HCT116 (cell line): ENCODE results near the gene PRRC2A.

ENCODE experiments used
- CBX3 ChIP-seq: IDR thresholded peaks from 2 replicates; pipeline ENCODE4 v1.6.1; 2012; ENCODE audit warnings: low read depth
- CEBPB ChIP-seq: IDR thresholded peaks from 2 replicates; pipeline ENCODE4 v1.6.1; 2012; ENCODE audit warnings: low read depth
- EZH2 ChIP-seq: fragments of 200-600 bp; sonication (generic); IDR thresholded peaks from 2 replicates; pipeline ENCODE4 v1.6.1; 2017; ENCODE audit warnings: antibody characterized with exemption, mixed run types
- POLR2A ChIP-seq: IDR thresholded peaks from 2 replicates; pipeline ENCODE4 v1.7.0; 2011; ENCODE audit warnings: borderline replicate concordance; ENCODE audit not compliant: insufficient read depth, insufficient read length; ENCODE audit errors: extremely low read depth
- POLR2AphosphoS5 ChIP-seq: IDR thresholded peaks from 2 replicates; pipeline ENCODE4 v1.6.1; 2011; ENCODE audit warnings: mild to moderate bottlenecking, low read depth, low read length, moderate library complexity
- SIN3A ChIP-seq: IDR thresholded peaks from 2 replicates; pipeline ENCODE4 v1.6.1; 2012; ENCODE audit warnings: low read depth
- YY1 ChIP-seq: IDR thresholded peaks from 2 replicates; pipeline ENCODE4 v1.6.1; 2011; ENCODE audit warnings: low read length, low read depth, moderate library complexity, mild to moderate bottlenecking; ENCODE audit not compliant: insufficient replicate concordance; ENCODE audit errors: extremely low read depth
- ZFX ChIP-seq: fragments of 450-650 bp; IDR thresholded peaks from 2 replicates; pipeline ENCODE4 v1.6.1; 2017
- TF ChIP-seq, protein P1 (sequence below), 3 experiments: fragments of 200-600 bp in 1 of 3; sonication (generic) in 1 of 3; IDR thresholded peaks in 2 of 3; conservative IDR thresholded peaks in 1 of 3; 2 replicates each; pipeline ENCODE4 v1.5.1; 2012 to 2017; ENCODE audit warnings: low read depth in 2 of 3, low read length in 2 of 3, antibody characterized with exemption in 1 of 3, borderline replicate concordance in 1 of 3, control low read depth in 1 of 3, mild to moderate bottlenecking in 1 of 3, mixed read lengths in 1 of 3, mixed run types in 1 of 3, moderate library complexity in 1 of 3; ENCODE audit not compliant: insufficient read depth in 1 of 3
- TF ChIP-seq, protein P2 (sequence below): IDR thresholded peaks from 2 replicates; pipeline ENCODE4 v1.6.1; 2012; ENCODE audit warnings: low read depth
- TF ChIP-seq, protein P3 (sequence below): IDR thresholded peaks from 2 replicates; pipeline ENCODE4 v1.6.1; 2012
- TF ChIP-seq, protein P4 (sequence below): IDR thresholded peaks from 2 replicates; pipeline ENCODE4 v1.6.1; 2012

DNA sequence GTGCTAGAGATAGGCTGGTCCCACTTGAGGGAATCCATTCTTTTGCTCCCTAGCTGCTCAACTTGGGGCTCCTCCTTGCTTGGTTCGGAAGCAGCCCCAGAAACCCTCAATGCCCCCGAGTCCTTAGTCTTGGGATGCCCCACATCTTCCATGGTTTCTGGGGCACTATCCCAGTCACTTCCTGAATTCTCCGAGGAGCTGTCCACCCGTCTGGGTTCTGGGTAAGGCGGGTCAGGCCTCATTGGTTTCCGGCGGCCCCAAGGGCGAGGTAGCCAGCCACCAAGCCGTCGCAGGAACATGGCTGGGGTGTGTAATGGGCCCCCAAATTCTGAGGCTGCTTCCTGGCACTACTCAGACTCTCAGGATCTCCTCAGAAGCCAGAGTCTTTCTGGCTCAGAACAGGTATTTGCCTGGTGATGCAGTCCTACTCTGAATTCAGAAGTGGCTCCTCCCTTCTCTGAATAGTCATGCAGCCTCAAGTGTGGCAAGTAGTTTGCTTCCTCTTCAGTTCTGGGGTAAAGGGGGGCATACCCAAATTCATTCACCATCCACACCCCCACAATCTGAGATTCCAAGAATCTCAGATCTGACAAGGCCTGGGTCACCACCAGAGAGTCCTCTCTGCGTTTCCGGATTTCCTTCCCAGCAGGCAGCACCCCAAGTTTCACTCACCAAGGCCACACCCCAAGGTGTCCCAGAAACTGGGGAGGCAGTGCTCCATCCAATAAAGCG, 39.3 kb downstream of the PRRC2A start:
- TF ChIP-seq POLR2A (no peak), EZH2 (no peak), ZFX (no peak), CBX3 (no peak), POLR2AphosphoS5 (no peak), YY1 (no peak), CEBPB (no peak), SIN3A (no peak)
- TF ChIP-seq, protein P1, sequence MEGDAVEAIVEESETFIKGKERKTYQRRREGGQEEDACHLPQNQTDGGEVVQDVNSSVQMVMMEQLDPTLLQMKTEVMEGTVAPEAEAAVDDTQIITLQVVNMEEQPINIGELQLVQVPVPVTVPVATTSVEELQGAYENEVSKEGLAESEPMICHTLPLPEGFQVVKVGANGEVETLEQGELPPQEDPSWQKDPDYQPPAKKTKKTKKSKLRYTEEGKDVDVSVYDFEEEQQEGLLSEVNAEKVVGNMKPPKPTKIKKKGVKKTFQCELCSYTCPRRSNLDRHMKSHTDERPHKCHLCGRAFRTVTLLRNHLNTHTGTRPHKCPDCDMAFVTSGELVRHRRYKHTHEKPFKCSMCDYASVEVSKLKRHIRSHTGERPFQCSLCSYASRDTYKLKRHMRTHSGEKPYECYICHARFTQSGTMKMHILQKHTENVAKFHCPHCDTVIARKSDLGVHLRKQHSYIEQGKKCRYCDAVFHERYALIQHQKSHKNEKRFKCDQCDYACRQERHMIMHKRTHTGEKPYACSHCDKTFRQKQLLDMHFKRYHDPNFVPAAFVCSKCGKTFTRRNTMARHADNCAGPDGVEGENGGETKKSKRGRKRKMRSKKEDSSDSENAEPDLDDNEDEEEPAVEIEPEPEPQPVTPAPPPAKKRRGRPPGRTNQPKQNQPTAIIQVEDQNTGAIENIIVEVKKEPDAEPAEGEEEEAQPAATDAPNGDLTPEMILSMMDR (IDR thresholded peaks at IDR 0.05 in 2 of 3, conservative IDR thresholded peaks at IDR 0.05 in 1 of 3; ENCODE audit: borderline replicate concordance in 1 of 3, insufficient read depth in 1 of 3, low read depth in 2 of 3, low read length in 2 of 3), result no peak
- TF ChIP-seq, protein P2, sequence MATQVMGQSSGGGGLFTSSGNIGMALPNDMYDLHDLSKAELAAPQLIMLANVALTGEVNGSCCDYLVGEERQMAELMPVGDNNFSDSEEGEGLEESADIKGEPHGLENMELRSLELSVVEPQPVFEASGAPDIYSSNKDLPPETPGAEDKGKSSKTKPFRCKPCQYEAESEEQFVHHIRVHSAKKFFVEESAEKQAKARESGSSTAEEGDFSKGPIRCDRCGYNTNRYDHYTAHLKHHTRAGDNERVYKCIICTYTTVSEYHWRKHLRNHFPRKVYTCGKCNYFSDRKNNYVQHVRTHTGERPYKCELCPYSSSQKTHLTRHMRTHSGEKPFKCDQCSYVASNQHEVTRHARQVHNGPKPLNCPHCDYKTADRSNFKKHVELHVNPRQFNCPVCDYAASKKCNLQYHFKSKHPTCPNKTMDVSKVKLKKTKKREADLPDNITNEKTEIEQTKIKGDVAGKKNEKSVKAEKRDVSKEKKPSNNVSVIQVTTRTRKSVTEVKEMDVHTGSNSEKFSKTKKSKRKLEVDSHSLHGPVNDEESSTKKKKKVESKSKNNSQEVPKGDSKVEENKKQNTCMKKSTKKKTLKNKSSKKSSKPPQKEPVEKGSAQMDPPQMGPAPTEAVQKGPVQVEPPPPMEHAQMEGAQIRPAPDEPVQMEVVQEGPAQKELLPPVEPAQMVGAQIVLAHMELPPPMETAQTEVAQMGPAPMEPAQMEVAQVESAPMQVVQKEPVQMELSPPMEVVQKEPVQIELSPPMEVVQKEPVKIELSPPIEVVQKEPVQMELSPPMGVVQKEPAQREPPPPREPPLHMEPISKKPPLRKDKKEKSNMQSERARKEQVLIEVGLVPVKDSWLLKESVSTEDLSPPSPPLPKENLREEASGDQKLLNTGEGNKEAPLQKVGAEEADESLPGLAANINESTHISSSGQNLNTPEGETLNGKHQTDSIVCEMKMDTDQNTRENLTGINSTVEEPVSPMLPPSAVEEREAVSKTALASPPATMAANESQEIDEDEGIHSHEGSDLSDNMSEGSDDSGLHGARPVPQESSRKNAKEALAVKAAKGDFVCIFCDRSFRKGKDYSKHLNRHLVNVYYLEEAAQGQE, result no peak
- TF ChIP-seq, protein P3, sequence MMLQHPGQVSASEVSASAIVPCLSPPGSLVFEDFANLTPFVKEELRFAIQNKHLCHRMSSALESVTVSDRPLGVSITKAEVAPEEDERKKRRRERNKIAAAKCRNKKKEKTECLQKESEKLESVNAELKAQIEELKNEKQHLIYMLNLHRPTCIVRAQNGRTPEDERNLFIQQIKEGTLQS, result no peak
- TF ChIP-seq, protein P4, sequence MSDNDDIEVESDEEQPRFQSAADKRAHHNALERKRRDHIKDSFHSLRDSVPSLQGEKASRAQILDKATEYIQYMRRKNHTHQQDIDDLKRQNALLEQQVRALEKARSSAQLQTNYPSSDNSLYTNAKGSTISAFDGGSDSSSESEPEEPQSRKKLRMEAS, result no peak
